CD8-positive, alpha-beta memory T cell (primary cell): ENCODE data around the gene CLCN6. TPM values are rescaled to one million over a fixed set of nuclear protein-coding genes. Genes with fewer than 3 reads are reported as not detected.

Source experiments
- CTCF ChIA-PET: fragments of 350-600 bp; sonication (Branson Sonifier 250); formaldehyde crosslinking; loops from one replicate; lab custom pipeline; 2021; ENCODE audit warnings: antibody characterized with exemption; lab: Charles Lee
- POLR2A ChIA-PET: fragments of 350-600 bp; sonication (Branson Sonifier 250); formaldehyde crosslinking; loops from one replicate; lab custom pipeline; 2021; ENCODE audit warnings: antibody characterized with exemption; lab: Charles Lee
- DNase-seq, 5 donors: peaks; one replicate each; pipeline versions ENCODE4 v3.0.0 to v3.0.0-alpha.2; 2020 to 2022; ENCODE audit warnings: mixed read lengths in 1 of 5
- H3K27ac ChIP-seq: one replicate; pipeline ENCODE4 v1.7.0; 2013; ENCODE audit warnings: low read depth, mild to moderate bottlenecking, low read length, moderate library complexity
- H3K27me3 ChIP-seq: 2 replicates; pipeline ENCODE4 v1.7.0; 2013; ENCODE audit warnings: low read length, mild to moderate bottlenecking; ENCODE audit not compliant: insufficient read depth, poor library complexity, severe bottlenecking
- H3K36me3 ChIP-seq: 2 replicates; pipeline ENCODE4 v1.7.0; 2013; ENCODE audit warnings: mild to moderate bottlenecking, low read length, moderate library complexity; ENCODE audit not compliant: insufficient read depth
- H3K4me1 ChIP-seq: 2 replicates; pipeline ENCODE4 v1.7.0; 2013; ENCODE audit warnings: mild to moderate bottlenecking, low read length, moderate library complexity; ENCODE audit not compliant: insufficient read depth
- H3K4me3 ChIP-seq: 2 replicates; pipeline ENCODE4 v1.7.0; 2013; ENCODE audit warnings: mild to moderate bottlenecking, low read length
- H3K9me3 ChIP-seq: 2 replicates; pipeline ENCODE4 v1.7.0; 2013; ENCODE audit warnings: mild to moderate bottlenecking, low read length
- H3K27ac Mint-ChIP-seq, 8 donors: one replicate each; pipeline ENCODE4 v1.8.0; 2020 to 2021; ENCODE audit warnings: mixed read lengths in 8 of 8, mild to moderate bottlenecking in 6 of 8, inconsistent platforms in 3 of 8, moderate library complexity in 3 of 8
- H3K27me3 Mint-ChIP-seq, 2 donors: one replicate each; pipeline ENCODE4 v1.8.0; 2020 to 2021; ENCODE audit warnings: mixed read lengths in 2 of 2, mild to moderate bottlenecking in 1 of 2, moderate library complexity in 1 of 2
- H3K36me3 Mint-ChIP-seq, 3 donors: one replicate each; pipeline ENCODE4 v1.8.0; 2020 to 2021; ENCODE audit warnings: mixed read lengths in 3 of 3, inconsistent platforms in 1 of 3, mild to moderate bottlenecking in 1 of 3
- H3K4me1 Mint-ChIP-seq, 3 donors: one replicate each; pipeline ENCODE4 v1.8.0; 2020 to 2021; ENCODE audit warnings: mixed read lengths in 3 of 3, inconsistent platforms in 1 of 3, mild to moderate bottlenecking in 1 of 3
- H3K4me3 Mint-ChIP-seq, 7 donors: one replicate each; pipeline ENCODE4 v1.8.0; 2020 to 2021; ENCODE audit warnings: mixed read lengths in 7 of 7, mild to moderate bottlenecking in 6 of 7, moderate library complexity in 4 of 7, inconsistent platforms in 2 of 7
- H3K9me3 Mint-ChIP-seq, 5 donors: one replicate each; pipeline ENCODE4 v1.8.0; 2020 to 2022; ENCODE audit warnings: mixed read lengths in 5 of 5, mild to moderate bottlenecking in 3 of 5, moderate library complexity in 2 of 5, inconsistent platforms in 1 of 5
- polyA plus RNA-seq: library from polyadenylated mRNA; unstranded; fragments of 300-500 nt; fragmentation: Illumina TruSeq; gene quantifications from one replicate; pipeline ENCODE4 v1.2.3, GENCODE V29; 2021
- total RNA-seq, 2 experiments: library from RNA; stranded (reverse); gene quantifications; one replicate each; pipeline ENCODE4 v1.2.3, GENCODE V29; 2021

Gene CLCN6
- total and polyA plus RNA-seq, 3 experiments from 2014 or later, result 1.7 to 9.3 (median 8.9) TPM

GRCh38 chr1:11782127-11782708, 23.8 kb upstream of the CLCN6 start:
- no peaks in the 10 kb centered on the region for H3K27me3 ChIP-seq
- H3K9me3 ChIP-seq, result no peaks in the 10 kb centered on the region
- peaks cover 19% of the 10 kb centered on the region for H3K4me1 ChIP-seq
- no peak overlapping the region for H3K27ac ChIP-seq
- Mint-ChIP-seq H3K9me3 (no peaks in the 10 kb centered on the region), H3K27ac (no peak overlapping the region), H3K4me1 (peaks cover 0 to 7% (median 3%) of the 10 kb centered on the region in 3 donors), H3K36me3 (no peaks in the 10 kb centered on the region), H3K27me3 (peaks cover 0 to 3% of the 10 kb centered on the region in 2 donors), H3K4me3 (no peak overlapping the region)
- no peak for DNase-seq
- H3K36me3 ChIP-seq, result no peaks in the 10 kb centered on the region
- CTCF ChIA-PET, result no interaction called here
- POLR2A ChIA-PET, result no interaction called here
- H3K4me3 ChIP-seq, result no peak overlapping the region

DNA sequence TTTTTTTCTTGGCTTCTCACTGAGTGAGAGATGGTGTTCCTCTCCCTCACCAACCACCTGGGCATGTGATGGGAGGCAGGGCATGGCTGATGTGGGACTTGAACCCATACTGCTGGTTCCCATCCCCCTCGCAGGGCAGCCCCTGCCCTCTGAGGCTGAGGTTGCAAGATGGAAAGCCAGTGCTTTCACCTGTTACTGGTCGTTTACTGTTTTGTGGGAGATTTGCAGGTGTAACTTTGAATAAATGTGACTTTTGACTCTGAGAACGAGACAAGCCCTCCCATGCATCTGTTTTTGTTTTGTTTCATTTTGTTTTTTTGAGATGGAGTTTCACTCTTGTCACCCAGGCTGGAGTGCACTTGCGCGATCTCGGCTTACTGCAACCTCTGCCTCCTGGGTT, 22.4 kb upstream of the CLCN6 start:
- no peaks in the 10 kb centered on the region for H3K27me3 ChIP-seq
- H3K36me3 ChIP-seq, result no peaks in the 10 kb centered on the region
- H3K9me3 ChIP-seq, result no peaks in the 10 kb centered on the region
- DNase-seq, result no peak
- H3K4me1 ChIP-seq, result peaks cover 19% of the 10 kb centered on the region
- H3K4me1 Mint-ChIP-seq, result peaks cover 0 to 7% (median 3%) of the 10 kb centered on the region in 3 donors
- H3K27ac ChIP-seq, result no peak overlapping the region
- no peaks in the 10 kb centered on the region for H3K36me3 Mint-ChIP-seq
- CTCF ChIA-PET, result no interaction called here
- H3K9me3 Mint-ChIP-seq, result no peaks in the 10 kb centered on the region
- peak overlapping the region in 1 of 8 donors; percentile 29 for H3K27ac Mint-ChIP-seq
- no peak overlapping the region for H3K4me3 ChIP-seq
- POLR2A ChIA-PET, result no interaction called here
- no peak overlapping the region for H3K4me3 Mint-ChIP-seq
- H3K27me3 Mint-ChIP-seq, result peaks cover 0 to 3% of the 10 kb centered on the region in 2 donors

DNA sequence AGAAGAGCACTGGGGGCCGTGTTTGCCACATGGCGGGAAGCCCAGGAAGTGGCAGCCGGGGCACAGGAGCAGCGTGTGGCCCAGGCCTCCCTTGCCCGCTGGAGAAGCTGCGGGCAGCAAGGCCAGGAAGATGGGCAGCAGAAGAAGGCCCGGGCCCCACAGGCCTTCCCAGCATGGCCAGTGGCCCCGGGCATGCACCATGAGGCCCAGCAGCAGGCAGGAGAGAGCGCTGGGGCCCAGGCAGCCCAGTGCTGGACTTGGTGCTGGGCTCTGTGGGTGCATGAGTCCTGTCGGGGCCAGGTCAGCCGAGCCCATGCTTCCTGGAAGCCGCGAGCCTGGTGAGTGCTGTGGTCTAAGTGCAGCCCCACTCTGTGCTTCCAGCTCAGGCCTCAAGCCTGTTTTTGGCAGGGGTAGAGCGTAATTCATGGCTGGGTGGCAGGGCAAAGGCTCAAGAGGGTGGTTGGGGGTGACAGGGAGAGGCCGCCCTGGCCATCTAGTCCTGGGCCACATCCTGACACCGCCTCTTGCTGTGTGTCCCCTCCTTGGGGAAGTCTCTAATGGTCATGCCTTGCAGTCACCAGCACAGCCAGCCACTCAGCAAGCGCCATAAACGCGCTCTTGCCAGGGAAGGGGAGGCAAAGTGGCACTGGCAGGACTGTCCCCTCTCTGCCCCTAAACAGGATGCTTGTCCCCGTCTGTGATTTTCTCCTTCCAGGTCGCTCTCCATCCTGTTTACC, 21.6 kb upstream of the CLCN6 start:
- peak overlapping the region in 2 of 7 donors; percentile 35 to 45 for H3K4me3 Mint-ChIP-seq
- H3K36me3 ChIP-seq, result no peaks in the 10 kb centered on the region
- H3K4me1 Mint-ChIP-seq, result peaks cover 0 to 7% (median 3%) of the 10 kb centered on the region in 3 donors
- no peak for DNase-seq
- H3K4me3 ChIP-seq, result peak overlapping the region; percentile 45
- ChIA-PET CTCF (interaction anchor here (1.2 to 1.7 kb wide), 2 partner anchors 14 to 107 kb away, joined by 3 to 6 read pairs; no protein-coding TSS in a partner anchor), POLR2A (no interaction called here)
- H3K4me1 ChIP-seq, result peaks cover 19% of the 10 kb centered on the region
- no peaks in the 10 kb centered on the region for H3K27me3 ChIP-seq
- H3K9me3 ChIP-seq, result no peaks in the 10 kb centered on the region
- H3K27me3 Mint-ChIP-seq, result peaks cover 0 to 3% of the 10 kb centered on the region in 2 donors
- peak overlapping the region; percentile 18 for H3K27ac ChIP-seq
- no peaks in the 10 kb centered on the region for H3K9me3 Mint-ChIP-seq
- peaks cover 0 to under 1% (median 0%) of the 10 kb centered on the region in 3 donors for H3K36me3 Mint-ChIP-seq
- peak overlapping the region in 1 of 8 donors; percentile 77 for H3K27ac Mint-ChIP-seq

GRCh38 chr1:11784993-11785769, 20.8 kb upstream of the CLCN6 start:
- H3K36me3 ChIP-seq, result no peaks in the 10 kb centered on the region
- CTCF ChIA-PET, result interaction anchor here (1.2 to 1.7 kb wide), 2 partner anchors 13 to 107 kb away, joined by 3 to 6 read pairs; no protein-coding TSS in a partner anchor
- DNase-seq, result peak; percentile 14 to 57 (median 26)
- H3K4me1 Mint-ChIP-seq, result peaks cover 0 to 7% (median 3%) of the 10 kb centered on the region in 3 donors
- H3K27me3 Mint-ChIP-seq, result peaks cover 0 to 3% of the 10 kb centered on the region in 2 donors
- no peaks in the 10 kb centered on the region for H3K9me3 Mint-ChIP-seq
- H3K27ac Mint-ChIP-seq, result peak overlapping the region in 3 of 8 donors; percentile 17 to 68 (median 22)
- H3K4me3 Mint-ChIP-seq, result peak overlapping the region in 6 of 7 donors; percentile 34 to 85 (median 46)
- H3K4me3 ChIP-seq, result peak overlapping the region; percentile 45
- H3K27me3 ChIP-seq, result no peaks in the 10 kb centered on the region
- H3K36me3 Mint-ChIP-seq, result peaks cover 0 to 6% (median 0%) of the 10 kb centered on the region in 3 donors
- H3K9me3 ChIP-seq, result no peaks in the 10 kb centered on the region
- H3K4me1 ChIP-seq, result peaks cover 19% of the 10 kb centered on the region
- H3K27ac ChIP-seq, result peak overlapping the region; percentile 18
- POLR2A ChIA-PET, result interaction anchor here (0.9 kb wide), 1 partner anchor 21 kb away, joined by 4 read pairs; the partner anchor contains the start of genes CLCN6 and MTHFR

- POLR2A ChIA-PET, result no interaction called here
- DNase-seq, result no peak
- H3K4me1 ChIP-seq, result peaks cover 19% of the 10 kb centered on the region
- H3K4me3 Mint-ChIP-seq, result no peak overlapping the region
- H3K27me3 ChIP-seq, result no peaks in the 10 kb centered on the region
- H3K27ac Mint-ChIP-seq, result peak overlapping the region in 2 of 8 donors; percentile 36 to 38
- H3K36me3 ChIP-seq, result no peaks in the 10 kb centered on the region
- H3K27me3 Mint-ChIP-seq, result no peaks in the 10 kb centered on the region
- H3K27ac ChIP-seq, result no peak overlapping the region
- H3K4me3 ChIP-seq, result no peak overlapping the region
- H3K36me3 Mint-ChIP-seq, result peaks cover 0 to 16% (median 0%) of the 10 kb centered on the region in 3 donors
- peaks cover 0 to 7% (median 5%) of the 10 kb centered on the region in 3 donors for H3K4me1 Mint-ChIP-seq
- CTCF ChIA-PET, result interaction anchor here (1.7 kb wide), 1 partner anchor 12 kb away, joined by 6 read pairs; no protein-coding TSS in a partner anchor
- no peaks in the 10 kb centered on the region for H3K9me3 ChIP-seq
- no peaks in the 10 kb centered on the region for H3K9me3 Mint-ChIP-seq
Measured at GRCh38 chr1:11786168-11786567, 19.8 kb upstream of the CLCN6 start.

- Mint-ChIP-seq H3K36me3 (peaks cover 0 to 28% (median 5%) of the 10 kb centered on the region in 3 donors), H3K27me3 (no peaks in the 10 kb centered on the region), H3K4me1 (peaks cover 0 to 7% (median 5%) of the 10 kb centered on the region in 3 donors), H3K9me3 (no peaks in the 10 kb centered on the region), H3K27ac (no peak overlapping the region), H3K4me3 (no peak overlapping the region)
- no peaks in the 10 kb centered on the region for H3K9me3 ChIP-seq
- H3K27me3 ChIP-seq, result no peaks in the 10 kb centered on the region
- H3K4me3 ChIP-seq, result no peak overlapping the region
- POLR2A ChIA-PET, result no interaction called here
- DNase-seq, result no peak
- H3K27ac ChIP-seq, result peak overlapping the region; percentile 43
- H3K4me1 ChIP-seq, result peaks cover 19% of the 10 kb centered on the region
- CTCF ChIA-PET, result no interaction called here
- peaks cover 4% of the 10 kb centered on the region for H3K36me3 ChIP-seq
Measured at GRCh38 chr1:11787251-11787803, 18.7 kb upstream of the CLCN6 start.

DNA sequence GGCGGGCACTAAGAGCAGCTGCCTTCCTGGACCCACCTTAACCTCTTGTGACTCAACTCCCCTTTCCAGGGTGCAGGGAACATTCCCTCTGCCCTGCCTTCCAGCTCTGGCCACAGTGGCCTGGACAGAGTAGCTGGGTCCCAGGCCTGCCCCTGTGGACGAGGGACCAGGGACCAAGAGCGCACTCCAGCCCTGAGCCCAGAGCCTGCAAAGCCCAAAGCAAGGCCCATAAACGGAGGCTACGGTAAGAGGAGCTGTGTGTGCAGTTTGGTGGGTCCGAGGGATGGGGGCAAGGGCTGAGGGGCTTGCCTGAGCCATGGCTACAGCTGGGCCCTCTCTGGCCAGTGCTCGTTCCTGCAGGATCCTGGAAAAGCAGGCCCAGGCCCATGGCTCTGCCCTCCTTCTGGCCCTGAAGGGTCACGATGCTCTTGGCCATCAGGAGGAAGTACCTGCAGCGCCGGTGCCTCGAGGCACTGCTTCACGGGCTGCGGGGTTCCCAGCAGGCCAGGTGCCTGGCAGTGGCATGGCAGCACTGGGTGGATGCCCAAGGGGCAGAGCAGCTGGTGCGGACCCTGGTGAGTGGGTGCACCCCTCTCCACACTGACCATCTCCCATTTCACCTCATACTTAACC, 18.1 kb upstream of the CLCN6 start:
- Histone ChIP-seq H3K4me1 (peaks cover 19% of the 10 kb centered on the region), H3K27ac (no peak overlapping the region), H3K9me3 (no peaks in the 10 kb centered on the region), H3K27me3 (no peaks in the 10 kb centered on the region), H3K4me3 (no peak overlapping the region), H3K36me3 (peaks cover 4% of the 10 kb centered on the region)
- CTCF ChIA-PET, result interaction anchor here (1.1 kb wide), 1 partner anchor 15 kb away, joined by 3 read pairs; no protein-coding TSS in a partner anchor
- Mint-ChIP-seq H3K4me1 (peaks cover 0 to 7% (median 5%) of the 10 kb centered on the region in 3 donors), H3K27ac (peak overlapping the region in 1 of 8 donors; percentile 60), H3K9me3 (no peaks in the 10 kb centered on the region), H3K27me3 (no peaks in the 10 kb centered on the region), H3K36me3 (peaks cover 0 to 34% (median 5%) of the 10 kb centered on the region in 3 donors), H3K4me3 (no peak overlapping the region)
- DNase-seq, result no peak
- POLR2A ChIA-PET, result no interaction called here
